Ascending aorta (tissue), 2 donors: ENCODE data around the gene PTPRR. TPM values are rescaled to one million over a fixed set of nuclear protein-coding genes. Genes with fewer than 3 reads are reported as not detected.

ENCODE experiments used
- DNase-seq, 2 donors: peaks; one replicate each; pipeline ENCODE4 v3.0.0-alpha.2; 2019; ENCODE audit warnings: low spot score in 2 of 2
- H3K27ac ChIP-seq, 2 donors: fragments of 200-600 bp; sonication (generic); one replicate each; pipeline ENCODE4 v1.5.1; 2016 to 2017; ENCODE audit warnings: mild to moderate bottlenecking in 1 of 2
- H3K27me3 ChIP-seq: fragments of 200-600 bp; sonication (generic); one replicate; pipeline ENCODE4 v1.5.1; 2017
- H3K36me3 ChIP-seq, 2 donors: fragments of 200-600 bp; sonication (generic); one replicate each; pipeline ENCODE4 v1.5.1; 2016
- H3K4me1 ChIP-seq, 2 donors: fragments of 200-600 bp; sonication (generic); one replicate each; pipeline ENCODE4 v1.5.1; 2016 to 2017; ENCODE audit warnings: mild to moderate bottlenecking in 1 of 2
- H3K4me3 ChIP-seq, 2 donors: fragments of 200-600 bp; sonication (generic); one replicate each; pipeline ENCODE4 v1.5.1; 2016 to 2017; ENCODE audit warnings: mild to moderate bottlenecking in 1 of 2
- H3K9me3 ChIP-seq, 2 donors: fragments of 200-600 bp; sonication (generic); one replicate each; pipeline ENCODE4 v1.5.1; 2016
- CTCF ChIP-seq, 3 experiments: fragments of 200-600 bp in 2 of 3; fragments of 450-650 bp in 1 of 3; sonication (generic) in 2 of 3; IDR thresholded peaks; one replicate each; pipeline ENCODE4 v1.5.1; 2016 to 2019; ENCODE audit warnings: antibody characterized with exemption in 3 of 3, mild to moderate bottlenecking in 1 of 3, moderate library complexity in 1 of 3
- intact Hi-C: fragments of 100-400 bp; cut with DNase I; formaldehyde crosslinking; loops from one replicate; pipeline ENCODE4 v1.15.1; 2023
- total RNA-seq: library from RNA; depleted of rRNA; stranded (reverse); fragments of >200 nt; gene quantifications from one replicate; pipeline ENCODE4 v1.1.0, GENCODE V29; 2016

The PTPRR gene
- total RNA-seq, 1 donor from 2014 or later = not detected

- DNase-seq = no peak
These were observed 200.7 kb downstream of the PTPRR start for GRCh38 chr12:70719672-70720420.

GRCh38 chr12:70719071-70719470 is 201.5 kb downstream of the PTPRR start:
- no peak for TF ChIP-seq CTCF (IDR thresholded peaks at IDR 0.05)
- no peaks in the 10 kb centered on the region for H3K9me3 ChIP-seq
- no peaks in the 10 kb centered on the region for H3K27me3 ChIP-seq
- H3K4me1 ChIP-seq = no peaks in the 10 kb centered on the region
- no peaks in the 10 kb centered on the region for H3K36me3 ChIP-seq
- no peak for DNase-seq
- no peak overlapping the region for H3K27ac ChIP-seq
- no peak overlapping the region for H3K4me3 ChIP-seq
- intact Hi-C loops = no loop called here

More at GRCh38 chr12:70719672-70720420, 200.7 kb downstream of the PTPRR start:
- H3K4me3 ChIP-seq = peak overlapping the region in 1 of 2 donors; percentile 37
- no peak overlapping the region for H3K27ac ChIP-seq
- no peaks in the 10 kb centered on the region for H3K4me1 ChIP-seq
- H3K36me3 ChIP-seq = no peaks in the 10 kb centered on the region
- TF ChIP-seq CTCF (IDR thresholded peaks at IDR 0.05) = peak; percentile 51 to 79 (median 64)
- intact Hi-C loops = loop anchor here (2.0 kb wide), 1 partner anchor 129 kb away; no protein-coding TSS in a partner anchor
- no peaks in the 10 kb centered on the region for H3K9me3 ChIP-seq
- H3K27me3 ChIP-seq = no peaks in the 10 kb centered on the region

- no peaks in the 10 kb centered on the region for H3K9me3 ChIP-seq
- H3K4me3 ChIP-seq = no peak overlapping the region
- intact Hi-C loops = no loop called here
- no peak for DNase-seq
- no peak for TF ChIP-seq CTCF (IDR thresholded peaks at IDR 0.05)
- H3K27ac ChIP-seq = no peak overlapping the region
- H3K4me1 ChIP-seq = no peaks in the 10 kb centered on the region
- H3K36me3 ChIP-seq = no peaks in the 10 kb centered on the region
- H3K27me3 ChIP-seq = no peaks in the 10 kb centered on the region
These were observed 208.7 kb downstream of the PTPRR start for GRCh38 chr12:70711831-70712230.

GRCh38 chr12:70709022-70709421 is 211.5 kb downstream of the PTPRR start:
- intact Hi-C loops = no loop called here
- no peaks in the 10 kb centered on the region for H3K9me3 ChIP-seq
- H3K36me3 ChIP-seq = no peaks in the 10 kb centered on the region
- no peaks in the 10 kb centered on the region for H3K4me1 ChIP-seq
- no peak for DNase-seq
- H3K27ac ChIP-seq = no peak overlapping the region
- no peak overlapping the region for H3K4me3 ChIP-seq
- no peak for TF ChIP-seq CTCF (IDR thresholded peaks at IDR 0.05)
- H3K27me3 ChIP-seq = no peaks in the 10 kb centered on the region

GRCh38 chr12:70706611-70707010 is 213.9 kb downstream of the PTPRR start:
- no peaks in the 10 kb centered on the region for H3K4me1 ChIP-seq
- TF ChIP-seq CTCF (IDR thresholded peaks at IDR 0.05) = no peak
- no peak overlapping the region for H3K27ac ChIP-seq
- no peak for DNase-seq
- intact Hi-C loops = no loop called here
- no peak overlapping the region for H3K4me3 ChIP-seq
- H3K36me3 ChIP-seq = no peaks in the 10 kb centered on the region
- H3K27me3 ChIP-seq = no peaks in the 10 kb centered on the region
- no peaks in the 10 kb centered on the region for H3K9me3 ChIP-seq
